ENCODE data around the gene MXD1.
"Not testable (repeated sequence)": the region's sequence is repeated elsewhere in the genome, so short reads cannot be mapped to it uniquely, and the experiment has no call there.

DNA sequence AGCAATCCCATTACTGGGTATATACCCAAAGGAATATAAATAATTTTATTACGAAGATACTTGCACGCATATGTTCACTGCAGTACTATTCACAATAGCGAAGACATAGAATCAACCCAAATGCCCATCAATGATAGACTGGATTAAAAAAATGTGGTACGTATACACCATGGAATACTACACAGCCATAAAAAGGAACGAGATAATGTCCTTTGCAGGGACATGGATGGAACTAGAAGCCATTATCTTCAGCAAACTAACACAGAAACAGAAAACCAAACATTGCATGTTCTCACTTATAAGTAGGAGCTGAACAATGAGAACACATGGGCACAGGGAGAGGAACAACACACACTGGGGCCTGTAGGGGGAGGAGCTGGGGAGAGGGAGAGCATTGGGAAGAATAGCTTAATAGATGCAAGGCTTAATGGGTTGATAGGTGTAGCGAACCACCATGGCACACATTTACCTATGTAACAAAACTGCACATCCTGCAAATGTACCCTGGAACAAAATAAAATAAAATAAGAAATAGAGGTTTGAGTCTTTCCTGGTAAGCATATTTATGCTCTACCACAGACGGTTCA lies 22.0 kb upstream of the MXD1 start:
- not testable (repeated sequence) for TF ChIP-seq POLR2A (IDR thresholded peaks at IDR 0.05)
- TF ChIP-seq, protein P1, sequence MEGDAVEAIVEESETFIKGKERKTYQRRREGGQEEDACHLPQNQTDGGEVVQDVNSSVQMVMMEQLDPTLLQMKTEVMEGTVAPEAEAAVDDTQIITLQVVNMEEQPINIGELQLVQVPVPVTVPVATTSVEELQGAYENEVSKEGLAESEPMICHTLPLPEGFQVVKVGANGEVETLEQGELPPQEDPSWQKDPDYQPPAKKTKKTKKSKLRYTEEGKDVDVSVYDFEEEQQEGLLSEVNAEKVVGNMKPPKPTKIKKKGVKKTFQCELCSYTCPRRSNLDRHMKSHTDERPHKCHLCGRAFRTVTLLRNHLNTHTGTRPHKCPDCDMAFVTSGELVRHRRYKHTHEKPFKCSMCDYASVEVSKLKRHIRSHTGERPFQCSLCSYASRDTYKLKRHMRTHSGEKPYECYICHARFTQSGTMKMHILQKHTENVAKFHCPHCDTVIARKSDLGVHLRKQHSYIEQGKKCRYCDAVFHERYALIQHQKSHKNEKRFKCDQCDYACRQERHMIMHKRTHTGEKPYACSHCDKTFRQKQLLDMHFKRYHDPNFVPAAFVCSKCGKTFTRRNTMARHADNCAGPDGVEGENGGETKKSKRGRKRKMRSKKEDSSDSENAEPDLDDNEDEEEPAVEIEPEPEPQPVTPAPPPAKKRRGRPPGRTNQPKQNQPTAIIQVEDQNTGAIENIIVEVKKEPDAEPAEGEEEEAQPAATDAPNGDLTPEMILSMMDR (IDR thresholded peaks at IDR 0.05) = not testable (repeated sequence)
